GM06990 (cell line): ENCODE results near the gene PUS10.

Experiments
- DNase-seq: peaks from one replicate; pipeline ENCODE4 v3.0.0-alpha.2; 2011; ENCODE audit not compliant: insufficient read length; ENCODE audit errors: extremely low read depth
- H3K27me3 ChIP-seq: replicated peaks from 2 replicates; pipeline ENCODE4 v1.6.0; 2011; ENCODE audit warnings: low read length; ENCODE audit not compliant: control insufficient read depth, insufficient read depth
- H3K36me3 ChIP-seq: 2 replicates; pipeline ENCODE4 v1.5.1; 2011; ENCODE audit warnings: low read length; ENCODE audit not compliant: control insufficient read depth, insufficient read depth
- H3K4me3 ChIP-seq: replicated peaks from 2 replicates; pipeline ENCODE4 v1.5.1; 2011; ENCODE audit warnings: low read depth, mild to moderate bottlenecking, control low read depth, low read length
- CTCF ChIP-seq: IDR thresholded peaks from 2 replicates; pipeline ENCODE4 v1.5.1; 2011; ENCODE audit warnings: low read length, control low read depth, mild to moderate bottlenecking, inconsistent platforms; ENCODE audit not compliant: insufficient read depth, poor library complexity, severe bottlenecking

The PUS10 gene

GRCh38 chr2:60958361-60958760 is 59.7 kb downstream of the PUS10 start:
- no peak overlapping the region for H3K4me3 ChIP-seq
- DNase-seq, result no peak
- peaks cover 2% of the 10 kb centered on the region for H3K36me3 ChIP-seq
- TF ChIP-seq CTCF, result no peak
- no peaks in the 10 kb centered on the region for H3K27me3 ChIP-seq

DNA sequence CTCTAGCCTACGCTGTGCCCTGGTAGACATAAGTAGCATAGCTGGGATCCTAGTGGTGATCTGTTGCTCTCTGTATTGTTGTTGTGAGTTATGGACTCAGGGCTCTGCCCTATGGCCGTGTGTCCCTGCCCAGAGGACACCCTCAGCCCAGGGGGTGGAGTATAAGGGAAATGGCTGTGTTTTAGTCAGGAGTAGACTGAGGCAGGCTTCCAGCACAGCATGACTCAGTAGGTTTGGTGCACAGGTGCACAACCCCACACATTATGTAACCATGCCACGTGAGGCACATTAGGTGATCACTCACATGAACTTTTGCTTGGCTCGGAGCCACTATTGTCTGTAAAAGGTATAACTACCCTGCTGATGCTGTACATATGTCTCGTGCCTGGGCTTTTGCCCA is 60.4 kb downstream of the PUS10 start:
- Histone ChIP-seq H3K27me3 (no peaks in the 10 kb centered on the region), H3K36me3 (peaks cover 3% of the 10 kb centered on the region), H3K4me3 (no peak overlapping the region)
- no peak for TF ChIP-seq CTCF
- no peak for DNase-seq

DNA sequence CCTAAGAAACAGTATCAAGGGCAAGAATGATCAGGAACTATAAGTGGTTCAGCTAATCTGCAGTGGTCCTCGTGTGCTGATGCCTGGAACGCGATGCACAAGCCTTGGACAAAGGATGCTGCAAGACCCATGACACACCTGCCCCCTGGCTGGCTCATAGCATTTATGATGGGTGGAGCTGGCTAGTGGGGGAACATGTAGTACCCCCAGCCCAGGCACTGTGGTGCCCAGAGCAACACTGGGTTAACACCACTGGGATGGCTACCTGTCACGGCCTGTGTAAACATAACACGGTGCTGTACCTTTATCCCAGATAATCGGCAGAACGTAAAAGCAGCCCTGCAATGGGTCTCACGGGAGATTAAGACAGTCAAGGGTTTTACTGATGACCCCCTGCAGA is 60.8 kb downstream of the PUS10 start:
- no peak for DNase-seq

GRCh38 chr2:60954139-60954538 is 63.9 kb downstream of the PUS10 start:
- DNase-seq, result no peak
- peaks cover 2% of the 10 kb centered on the region; the same call in 1 of the 2 replicates for H3K36me3 ChIP-seq
- TF ChIP-seq CTCF, result no peak
- H3K27me3 ChIP-seq, result no peaks in the 10 kb centered on the region
- H3K4me3 ChIP-seq, result no peak overlapping the region

More for the DNA sequence above, 60.8 kb downstream of the PUS10 start:
- H3K36me3 ChIP-seq, result peaks cover 4% of the 10 kb centered on the region
- no peaks in the 10 kb centered on the region for H3K27me3 ChIP-seq
- TF ChIP-seq CTCF, result no peak
- no peak overlapping the region for H3K4me3 ChIP-seq

- no peak for TF ChIP-seq CTCF
- H3K4me3 ChIP-seq, result no peak overlapping the region
- no peak for DNase-seq
- H3K36me3 ChIP-seq, result peaks cover 2% of the 10 kb centered on the region; the same call in 1 of the 2 replicates
- no peaks in the 10 kb centered on the region for H3K27me3 ChIP-seq
Observed at GRCh38 chr2:60948926-60949579, 69.0 kb downstream of the PUS10 start.

DNA sequence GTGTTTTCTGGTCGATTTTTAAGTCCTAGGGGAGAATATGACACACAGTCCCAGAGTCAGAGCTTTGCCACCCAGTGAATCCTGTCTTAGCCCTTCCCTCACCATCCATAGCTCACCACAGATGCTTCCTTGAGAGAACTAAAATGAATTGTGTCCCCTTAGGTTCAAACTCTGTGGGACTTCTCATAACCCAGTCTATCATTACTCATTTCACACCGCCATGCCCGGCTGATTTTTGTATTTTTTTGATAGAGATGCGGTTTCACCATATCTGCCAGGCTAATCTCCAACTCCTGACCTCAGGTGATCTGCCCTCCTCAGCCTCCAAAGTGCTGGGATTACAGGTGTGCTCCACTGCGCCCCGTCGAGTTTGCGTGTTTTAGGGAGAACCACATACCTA is 69.9 kb downstream of the PUS10 start:
- DNase-seq, result no peak
- no peak overlapping the region for H3K4me3 ChIP-seq

More for the DNA sequence above, 69.9 kb downstream of the PUS10 start:
- peaks cover 2% of the 10 kb centered on the region; the same call in 1 of the 2 replicates for H3K36me3 ChIP-seq
- H3K27me3 ChIP-seq, result no peaks in the 10 kb centered on the region
- no peak for TF ChIP-seq CTCF
